Muscle of leg (tissue), 11 donors: Measurements from ENCODE around the gene WDR90. TPM values are rescaled to one million over a fixed set of nuclear protein-coding genes. Genes with fewer than 3 reads are reported as not detected.

Source experiments
- DNase-seq: peaks from one replicate; pipeline ENCODE4 v3.0.0; 2013
- H3K27ac ChIP-seq: one replicate; pipeline ENCODE4 v1.5.1; 2013; ENCODE audit warnings: mild to moderate bottlenecking, low read length, control low read depth
- H3K27me3 ChIP-seq: one replicate; pipeline ENCODE4 v1.6.1; 2013; ENCODE audit warnings: low read length; ENCODE audit not compliant: control insufficient read depth, insufficient read depth
- H3K36me3 ChIP-seq: one replicate; pipeline ENCODE4 v1.6.1; 2013; ENCODE audit warnings: low read length; ENCODE audit not compliant: control insufficient read depth, insufficient read depth
- H3K4me1 ChIP-seq: one replicate; pipeline ENCODE4 v1.6.1; 2013; ENCODE audit warnings: low read length; ENCODE audit not compliant: control insufficient read depth, insufficient read depth
- H3K4me3 ChIP-seq: one replicate; pipeline ENCODE4 v1.5.1; 2013; ENCODE audit warnings: low read length, control low read depth
- H3K9me3 ChIP-seq: replicated peaks from 2 replicates; pipeline ENCODE4 v1.6.1; 2013; ENCODE audit warnings: low read depth, low read length; ENCODE audit not compliant: control insufficient read depth
- WGBS: methylation state at CpG from one replicate; pipeline ENCODE4 v1.1.5; 2013; ENCODE audit warnings: missing lambda C conversion rate; ENCODE audit not compliant: insufficient coverage; 5-methylcytosine and 5-hydroxymethylcytosine counted together
- polyA plus RNA-seq, 8 donors: library from polyadenylated mRNA; unstranded; fragments of 120-200 nt; gene quantifications; one replicate each; pipeline versions ENCODE4 v1.2.1 to v1.2.3, GENCODE V29; 2013; ENCODE audit warnings: inconsistent platforms in 1 of 8, low replicate concordance in 1 of 8; ENCODE audit not compliant: insufficient read length in 8 of 8, insufficient read depth in 1 of 8
- total RNA-seq: library from RNA; stranded (reverse); fragments of 120-200 nt; gene quantifications from one replicate; pipeline ENCODE4 v1.2.4, GENCODE V29; 2013

WDR90 gene
- total and polyA plus RNA-seq, 9 donors: 10.6 to 30.5 (median 20.0) TPM

DNA sequence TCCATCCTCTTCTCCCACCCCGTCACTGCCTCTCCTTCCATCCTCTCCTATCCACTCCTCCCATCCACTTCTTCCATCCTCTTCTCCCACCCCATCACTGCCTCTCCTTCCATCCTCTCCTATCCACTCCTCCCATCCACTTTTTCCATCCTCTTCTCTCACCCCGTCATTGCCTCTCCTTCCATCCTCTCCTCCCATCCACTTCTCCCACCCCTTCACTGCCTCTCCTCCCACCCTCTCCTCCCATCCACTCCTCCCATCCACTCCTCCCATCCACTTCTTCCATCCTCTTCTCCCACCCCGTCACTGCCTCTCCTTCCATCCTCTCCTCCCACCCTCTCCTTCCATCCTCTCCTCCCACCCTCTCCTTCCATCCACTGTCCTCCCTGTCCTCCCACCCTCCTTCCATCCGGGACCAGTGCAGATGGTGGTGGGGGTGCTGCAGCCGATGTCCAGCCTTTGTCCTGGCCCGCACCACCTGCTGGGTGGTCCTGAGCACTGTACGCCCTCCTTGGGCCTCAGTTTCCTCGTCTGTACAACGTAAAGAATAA, 17.3 kb upstream of the WDR90 start:
- peaks cover 58% of the 10 kb centered on the region for H3K4me1 ChIP-seq
- DNase-seq: no peak
- 41% methylated on average over 4 of the region's 9 CpGs for WGBS
- H3K36me3 ChIP-seq: peaks cover 31% of the 10 kb centered on the region
- no peak overlapping the region for H3K27ac ChIP-seq
- H3K9me3 ChIP-seq: no peaks in the 10 kb centered on the region
- no peak overlapping the region for H3K4me3 ChIP-seq
- H3K27me3 ChIP-seq: no peaks in the 10 kb centered on the region

DNA sequence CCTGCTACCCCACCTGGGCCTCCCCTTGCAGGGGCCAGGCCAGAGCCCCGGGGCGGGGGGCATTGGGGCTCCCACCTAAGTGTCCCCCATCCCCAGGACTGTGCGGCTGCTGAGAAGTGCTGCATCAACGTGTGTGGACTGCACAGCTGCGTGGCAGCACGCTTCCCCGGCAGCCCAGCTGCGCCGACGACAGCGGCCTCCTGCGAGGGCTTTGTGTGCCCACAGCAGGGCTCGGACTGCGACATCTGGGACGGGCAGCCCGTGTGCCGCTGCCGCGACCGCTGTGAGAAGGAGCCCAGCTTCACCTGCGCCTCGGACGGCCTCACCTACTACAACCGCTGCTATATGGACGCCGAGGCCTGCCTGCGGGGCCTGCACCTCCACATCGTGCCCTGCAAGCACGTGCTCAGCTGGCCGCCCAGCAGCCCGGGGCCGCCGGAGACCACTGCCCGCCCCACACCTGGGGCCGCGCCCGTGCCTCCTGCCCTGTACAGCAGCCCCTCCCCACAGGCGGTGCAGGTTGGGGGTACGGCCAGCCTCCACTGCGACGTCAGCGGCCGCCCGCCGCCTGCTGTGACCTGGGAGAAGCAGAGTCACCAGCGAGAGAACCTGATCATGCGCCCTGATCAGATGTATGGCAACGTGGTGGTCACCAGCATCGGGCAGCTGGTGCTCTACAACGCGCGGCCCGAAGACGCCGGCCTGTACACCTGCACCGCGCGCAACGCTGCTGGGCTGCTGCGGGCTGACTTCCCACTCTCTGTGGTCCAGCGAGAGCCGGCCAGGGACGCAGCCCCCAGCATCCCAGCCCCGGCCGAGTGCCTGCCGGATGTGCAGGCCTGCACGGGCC, 16.5 kb upstream of the WDR90 start:
- Histone ChIP-seq H3K27ac (no peak overlapping the region), H3K27me3 (no peaks in the 10 kb centered on the region), H3K4me3 (no peak overlapping the region), H3K4me1 (peaks cover 54% of the 10 kb centered on the region), H3K9me3 (no peaks in the 10 kb centered on the region), H3K36me3 (peaks cover 28% of the 10 kb centered on the region)
- WGBS: 91% methylated on average over 67 of the region's 67 CpGs
- no peak for DNase-seq

DNA sequence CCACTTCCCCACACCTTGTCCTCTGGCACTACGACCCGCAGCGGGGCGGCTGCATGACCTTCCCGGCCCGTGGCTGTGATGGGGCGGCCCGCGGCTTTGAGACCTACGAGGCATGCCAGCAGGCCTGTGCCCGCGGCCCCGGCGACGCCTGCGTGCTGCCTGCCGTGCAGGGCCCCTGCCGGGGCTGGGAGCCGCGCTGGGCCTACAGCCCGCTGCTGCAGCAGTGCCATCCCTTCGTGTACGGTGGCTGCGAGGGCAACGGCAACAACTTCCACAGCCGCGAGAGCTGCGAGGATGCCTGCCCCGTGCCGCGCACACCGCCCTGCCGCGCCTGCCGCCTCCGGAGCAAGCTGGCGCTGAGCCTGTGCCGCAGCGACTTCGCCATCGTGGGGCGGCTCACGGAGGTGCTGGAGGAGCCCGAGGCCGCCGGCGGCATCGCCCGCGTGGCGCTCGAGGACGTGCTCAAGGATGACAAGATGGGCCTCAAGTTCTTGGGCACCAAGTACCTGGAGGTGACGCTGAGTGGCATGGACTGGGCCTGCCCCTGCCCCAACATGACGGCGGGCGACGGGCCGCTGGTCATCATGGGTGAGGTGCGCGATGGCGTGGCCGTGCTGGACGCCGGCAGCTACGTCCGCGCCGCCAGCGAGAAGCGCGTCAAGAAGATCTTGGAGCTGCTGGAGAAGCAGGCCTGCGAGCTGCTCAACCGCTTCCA, 15.7 kb upstream of the WDR90 start:
- Histone ChIP-seq H3K4me3 (no peak overlapping the region), H3K27ac (no peak overlapping the region), H3K27me3 (no peaks in the 10 kb centered on the region), H3K36me3 (peaks cover 20% of the 10 kb centered on the region), H3K4me1 (peaks cover 50% of the 10 kb centered on the region), H3K9me3 (no peaks in the 10 kb centered on the region)
- 93% methylated on average over 74 of the region's 74 CpGs for WGBS
- no peak for DNase-seq

DNA sequence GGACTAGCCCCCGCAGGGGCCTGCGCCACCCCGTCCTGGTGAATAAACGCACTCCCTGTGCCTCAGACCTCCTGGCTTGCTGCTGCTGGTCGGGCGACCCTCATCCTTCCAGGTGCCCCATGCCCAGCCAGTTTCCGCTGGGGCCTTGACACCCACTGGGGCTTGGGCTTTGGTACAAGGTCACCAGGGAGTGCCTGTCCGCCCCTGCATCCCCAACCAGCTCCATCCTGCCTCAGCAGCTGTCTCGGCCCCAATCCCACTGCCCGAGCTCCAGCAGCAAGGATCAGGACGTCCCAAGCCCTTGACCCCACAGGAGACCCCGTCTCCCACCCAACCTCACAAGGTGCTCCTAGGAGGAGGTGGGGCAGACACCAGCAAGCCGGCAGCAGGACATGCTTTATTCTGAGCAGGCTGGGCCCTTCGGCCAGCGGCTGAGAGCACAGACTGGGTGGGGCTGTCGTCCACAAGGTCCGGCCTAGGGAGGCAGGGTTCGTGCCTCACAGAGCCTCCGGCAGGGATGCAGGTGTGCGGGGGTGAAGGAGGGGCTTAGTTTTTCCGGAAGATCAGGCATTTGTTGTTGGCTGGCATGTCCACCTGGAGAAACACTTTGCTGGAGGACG, 15.0 kb upstream of the WDR90 start:
- Histone ChIP-seq H3K36me3 (peaks cover 18% of the 10 kb centered on the region), H3K27ac (no peak overlapping the region), H3K9me3 (no peaks in the 10 kb centered on the region), H3K4me3 (no peak overlapping the region), H3K27me3 (no peaks in the 10 kb centered on the region), H3K4me1 (peaks cover 43% of the 10 kb centered on the region)
- 80% methylated on average over 19 of the region's 22 CpGs for whole genome bisulfite sequencing
- no peak for DNase-seq

DNA sequence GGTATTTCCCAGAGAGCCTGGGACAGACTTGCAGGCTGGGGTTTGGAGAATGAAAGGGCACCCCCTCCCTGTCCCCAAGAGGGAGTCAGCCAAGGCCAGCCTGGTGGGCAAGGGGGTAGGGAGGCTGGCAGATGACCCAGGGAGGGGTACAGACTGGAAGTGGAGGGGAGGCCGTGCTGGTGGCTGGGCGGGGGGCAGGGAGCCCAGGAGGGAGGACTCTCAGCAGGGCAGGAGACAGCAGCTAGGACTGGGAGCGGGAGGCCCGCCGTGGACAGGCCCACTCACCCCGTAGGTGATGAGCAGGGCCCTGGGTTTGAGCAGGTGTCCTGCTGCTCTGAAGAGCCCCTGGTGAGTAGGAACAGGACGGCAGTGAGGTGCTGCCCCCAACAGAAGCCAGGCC, 14.2 kb upstream of the WDR90 start:
- no peak overlapping the region for H3K4me3 ChIP-seq
- no peaks in the 10 kb centered on the region for H3K9me3 ChIP-seq
- no peak for DNase-seq
- peaks cover 18% of the 10 kb centered on the region for H3K36me3 ChIP-seq
- H3K4me1 ChIP-seq: peaks cover 35% of the 10 kb centered on the region
- WGBS: 67% methylated on average over 7 of the region's 7 CpGs
- no peaks in the 10 kb centered on the region for H3K27me3 ChIP-seq
- H3K27ac ChIP-seq: no peak overlapping the region

GRCh38 chr16:635573-636205, 13.5 kb upstream of the WDR90 start:
- no peaks in the 10 kb centered on the region for H3K9me3 ChIP-seq
- DNase-seq: no peak
- H3K4me3 ChIP-seq: peak overlapping the region; percentile 94
- peaks cover 18% of the 10 kb centered on the region for H3K36me3 ChIP-seq
- no peaks in the 10 kb centered on the region for H3K27me3 ChIP-seq
- no peak overlapping the region for H3K27ac ChIP-seq
- peaks cover 29% of the 10 kb centered on the region for H3K4me1 ChIP-seq
- 4% methylated on average over 52 of the region's 55 CpGs for WGBS

- peak; percentile 98 for DNase-seq
- peak within 1 kb of the TSS; percentile 96 for H3K27ac ChIP-seq
- H3K36me3 ChIP-seq: peaks cover 18% of the 10 kb centered on the region
- H3K27me3 ChIP-seq: no peaks in the 10 kb centered on the region
- H3K4me1 ChIP-seq: peaks cover 29% of the 10 kb centered on the region
- H3K9me3 ChIP-seq: no peaks in the 10 kb centered on the region
- WGBS: under 1% methylated on average over 90 of the region's 91 CpGs
- peak within 1 kb of the TSS; percentile 94 for H3K4me3 ChIP-seq
These were observed 12.7 kb upstream of the WDR90 start, which contains the start of gene METTL26 for GRCh38 chr16:636206-637080. METTL26 (minus strand) TSS chr16:636305; CDS start chr16:636290, 15 bp downstream.

DNA sequence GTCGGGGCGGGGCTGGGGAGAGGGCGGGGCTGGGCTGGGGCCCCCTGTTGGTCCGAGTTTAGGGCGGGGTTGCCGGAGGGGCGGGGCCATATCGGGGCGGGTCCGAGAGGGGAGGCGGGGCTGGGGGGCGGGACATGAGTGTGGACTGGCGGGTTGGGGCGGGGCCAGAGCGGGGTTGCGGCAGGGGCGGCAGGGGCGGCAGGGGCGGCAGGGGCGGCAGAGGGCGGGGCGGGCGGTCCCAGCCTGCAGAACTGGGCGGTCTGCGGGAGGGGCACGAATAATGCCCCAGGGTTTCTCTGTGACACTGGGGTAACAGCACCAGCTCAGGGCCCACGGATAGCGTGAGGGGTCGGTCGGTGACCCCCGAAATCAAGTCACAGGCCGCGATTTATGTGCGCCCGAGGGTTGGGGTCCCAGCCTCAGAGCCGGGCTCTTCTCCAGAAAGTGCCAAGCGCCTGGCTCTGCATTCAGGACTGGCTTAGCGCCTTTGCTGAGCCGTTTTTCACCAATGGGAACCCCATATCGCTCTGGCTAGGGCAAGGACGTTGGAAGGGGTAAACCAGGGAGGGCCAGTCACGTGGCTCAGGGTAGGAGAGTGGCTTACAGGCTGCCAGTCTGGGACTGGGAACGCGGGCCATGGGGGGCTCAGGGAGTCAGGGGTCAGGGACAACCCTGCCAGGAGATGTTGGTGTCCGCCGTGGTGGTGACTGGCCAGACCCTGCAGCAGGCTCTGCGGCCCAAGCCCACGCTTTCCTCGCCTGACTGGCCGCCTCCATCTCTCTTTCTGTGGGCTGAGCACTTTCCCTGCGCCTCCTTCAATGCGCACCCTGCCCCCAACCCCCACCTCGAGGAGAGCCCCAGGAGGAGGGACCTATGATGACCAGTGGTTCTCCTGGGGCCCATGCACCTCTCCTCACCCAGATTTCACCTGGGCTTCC, 11.8 kb upstream of the WDR90 start:
- no peaks in the 10 kb centered on the region for H3K9me3 ChIP-seq
- peak overlapping the region; percentile 94 for H3K4me3 ChIP-seq
- H3K27me3 ChIP-seq: peaks cover under 1% of the 10 kb centered on the region
- peak overlapping the region; percentile 96 for H3K27ac ChIP-seq
- H3K36me3 ChIP-seq: peaks cover 16% of the 10 kb centered on the region
- H3K4me1 ChIP-seq: peaks cover 31% of the 10 kb centered on the region
- 22% methylated on average over 45 of the region's 53 CpGs for WGBS
- DNase-seq: peak; percentile 62
